Body of pancreas (tissue), 4 donors: ENCODE results near the gene TCEANC.

Experiments
- CTCF ChIP-seq, 7 experiments: fragments of 450-650 bp in 4 of 7; fragments of 200-600 bp in 3 of 7; sonication (generic) in 3 of 7; IDR thresholded peaks; one replicate each; pipeline ENCODE4 v1.5.1; 2016 to 2019; ENCODE audit warnings: antibody characterized with exemption in 7 of 7
- POLR2A ChIP-seq, 3 donors: fragments of 450-650 bp; IDR thresholded peaks; one replicate each; pipeline ENCODE4 v1.6.1; 2016; ENCODE audit warnings: antibody characterized with exemption in 3 of 3, mild to moderate bottlenecking in 2 of 3

- TF ChIP-seq POLR2A (IDR thresholded peaks at IDR 0.05) (no peak), CTCF (IDR thresholded peaks at IDR 0.05) (no peak)
Observed at GRCh38 chrX:13614154-13614553, 38.8 kb upstream of the TCEANC start.
